CD4-positive, alpha-beta T cell (primary cell): Measurements from ENCODE around the gene KCTD1. TPM values are rescaled to one million over a fixed set of nuclear protein-coding genes. Genes with fewer than 3 reads are reported as not detected.

Source experiments
- ATAC-seq: fragments of 200-7000 bp; cut with Tn5 transposase; one replicate; pipeline ENCODE4 v1.10.0; 2022; ENCODE audit warnings: mild to moderate bottlenecking; ENCODE audit not compliant: poor library complexity
- CTCF ChIA-PET: fragments of 350-600 bp; sonication (Branson Sonifier 250); formaldehyde crosslinking; loops from one replicate; lab custom pipeline; 2021; ENCODE audit warnings: antibody characterized with exemption, inconsistent platforms; lab: Charles Lee
- POLR2A ChIA-PET: fragments of 350-600 bp; sonication (Branson Sonifier 250); formaldehyde crosslinking; loops from one replicate; lab custom pipeline; 2021; ENCODE audit warnings: antibody characterized with exemption, inconsistent platforms; lab: Charles Lee
- DNase-seq, 14 experiments: peaks; one replicate each; pipeline ENCODE4 v3.0.0-alpha.2; 2013 to 2020; ENCODE audit warnings: mixed read lengths in 2 of 14
- H3K27ac ChIP-seq, 2 donors: one replicate each; pipeline versions ENCODE4 v1.5.1 to v1.7.0; 2013; ENCODE audit warnings: low read length in 2 of 2, low read depth in 1 of 2, mild to moderate bottlenecking in 1 of 2
- H3K27me3 ChIP-seq, 2 experiments: 1 replicate in 1 of 2; 2 replicates in 1 of 2; pipeline versions ENCODE4 v1.6.1 to v1.7.0; 2013; ENCODE audit warnings: low read length in 2 of 2, control low read depth in 1 of 2, mild to moderate bottlenecking in 1 of 2, moderate library complexity in 1 of 2; ENCODE audit not compliant: insufficient read depth in 2 of 2, control insufficient read depth in 1 of 2
- H3K36me3 ChIP-seq: one replicate; pipeline ENCODE4 v1.6.1; 2013; ENCODE audit warnings: low read length, control low read depth; ENCODE audit not compliant: insufficient read depth
- H3K4me1 ChIP-seq: one replicate; pipeline ENCODE4 v1.6.1; 2013; ENCODE audit warnings: low read length, control low read depth; ENCODE audit not compliant: insufficient read depth
- H3K4me3 ChIP-seq: one replicate; pipeline ENCODE4 v1.5.1; 2013; ENCODE audit warnings: mild to moderate bottlenecking, low read length, moderate library complexity
- H3K9me3 ChIP-seq, 2 experiments: 1 replicate in 1 of 2; 2 replicates in 1 of 2; pipeline versions ENCODE4 v1.6.1 to v1.7.0; 2013; ENCODE audit warnings: low read length in 2 of 2, mild to moderate bottlenecking in 2 of 2, control low read depth in 1 of 2, moderate library complexity in 1 of 2; ENCODE audit not compliant: control insufficient read depth in 1 of 2, insufficient read depth in 1 of 2
- H3K27ac Mint-ChIP-seq: one replicate; pipeline ENCODE4 v1.8.0; 2020; ENCODE audit warnings: mixed read lengths
- H3K27me3 Mint-ChIP-seq: one replicate; pipeline ENCODE4 v1.8.0; 2021; ENCODE audit warnings: mixed read lengths
- H3K36me3 Mint-ChIP-seq: one replicate; pipeline ENCODE4 v1.8.0; 2021; ENCODE audit warnings: low read depth, mixed read lengths
- H3K4me1 Mint-ChIP-seq: one replicate; pipeline ENCODE4 v1.8.0; 2021; ENCODE audit warnings: low read depth, mixed read lengths
- H3K4me3 Mint-ChIP-seq: one replicate; pipeline ENCODE4 v1.8.0; 2020; ENCODE audit warnings: mild to moderate bottlenecking, mixed read lengths
- H3K9me3 Mint-ChIP-seq: one replicate; pipeline ENCODE4 v1.8.0; 2020; ENCODE audit warnings: mixed read lengths
- CTCF ChIP-seq: fragments of 200-600 bp; IDR thresholded peaks from one replicate; pipeline ENCODE4 v1.8.0; 2022; ENCODE audit warnings: antibody characterized with exemption, mild to moderate bottlenecking
- intact Hi-C, 2 experiments: fragments of 100-400 bp; cut with DNase I in 1 of 2; cut with micrococcal nuclease in 1 of 2; formaldehyde crosslinking; loops; one replicate each; pipeline versions ENCODE4 v1.15.1 to v1.9.0; 2023 to 2025; cut with DNase I, micrococcal nuclease
- total RNA-seq, 174 experiments: library from RNA in 2 of 174; stranded (reverse) in 2 of 174; gene quantifications; one replicate each; pipeline ENCODE4 v1.2.3 and lab custom pipeline; 2021 to 2026

KCTD1 gene
- total RNA-seq, 2 experiments from 2014 or later = 0.74 to 1.1 TPM

- Mint-ChIP-seq H3K27me3 (no peaks in the 10 kb centered on the region), H3K36me3 (no peaks in the 10 kb centered on the region), H3K9me3 (no peaks in the 10 kb centered on the region), H3K27ac (no peak overlapping the region), H3K4me3 (no peak overlapping the region), H3K4me1 (no peaks in the 10 kb centered on the region)
- H3K4me3 ChIP-seq = no peak overlapping the region
- no peaks in the 10 kb centered on the region for H3K9me3 ChIP-seq
- no peak overlapping the region for H3K27ac ChIP-seq
- no peaks in the 10 kb centered on the region for H3K27me3 ChIP-seq
- CTCF ChIA-PET = no interaction called here
- intact Hi-C loops = no loop called here
- no peaks in the 10 kb centered on the region for H3K36me3 ChIP-seq
- H3K4me1 ChIP-seq = no peaks in the 10 kb centered on the region
- no peak for DNase-seq
- no peak for ATAC-seq
- POLR2A ChIA-PET = no interaction called here
- no peak for TF ChIP-seq CTCF
Measured at GRCh38 chr18:26491194-26491816, 57.0 kb downstream of the KCTD1 start.

- Histone ChIP-seq H3K27ac (no peak overlapping the region), H3K4me1 (no peaks in the 10 kb centered on the region), H3K36me3 (no peaks in the 10 kb centered on the region), H3K4me3 (no peak overlapping the region), H3K9me3 (no peaks in the 10 kb centered on the region), H3K27me3 (no peaks in the 10 kb centered on the region)
- ATAC-seq (no peak), DNase-seq (no peak)
- ChIA-PET CTCF (no interaction called here), POLR2A (no interaction called here)
- no peaks in the 10 kb centered on the region for H3K36me3 Mint-ChIP-seq
- no peaks in the 10 kb centered on the region for H3K9me3 Mint-ChIP-seq
- no peak overlapping the region for H3K4me3 Mint-ChIP-seq
- H3K27ac Mint-ChIP-seq = no peak overlapping the region
- intact Hi-C loops = no loop called here
- no peaks in the 10 kb centered on the region for H3K27me3 Mint-ChIP-seq
- no peaks in the 10 kb centered on the region for H3K4me1 Mint-ChIP-seq
- no peak for TF ChIP-seq CTCF
Measured at GRCh38 chr18:26489881-26490280, 58.5 kb downstream of the KCTD1 start.

GRCh38 chr18:26489191-26489590 lies 59.2 kb downstream of the KCTD1 start:
- Histone ChIP-seq H3K36me3 (no peaks in the 10 kb centered on the region), H3K27me3 (no peaks in the 10 kb centered on the region), H3K9me3 (no peaks in the 10 kb centered on the region), H3K4me1 (no peaks in the 10 kb centered on the region), H3K27ac (no peak overlapping the region), H3K4me3 (no peak overlapping the region)
- DNase-seq = no peak
- no peaks in the 10 kb centered on the region for H3K4me1 Mint-ChIP-seq
- no peak for ATAC-seq
- H3K9me3 Mint-ChIP-seq = no peaks in the 10 kb centered on the region
- no peaks in the 10 kb centered on the region for H3K36me3 Mint-ChIP-seq
- POLR2A ChIA-PET = no interaction called here
- TF ChIP-seq CTCF = no peak
- no peak overlapping the region for H3K4me3 Mint-ChIP-seq
- no peak overlapping the region for H3K27ac Mint-ChIP-seq
- no peaks in the 10 kb centered on the region for H3K27me3 Mint-ChIP-seq
- CTCF ChIA-PET = no interaction called here
- intact Hi-C loops = no loop called here
